ENCODE results near the gene GUCY2F.

- TF ChIP-seq CTCF (IDR thresholded peaks at IDR 0.05; ENCODE audit: low read depth, low read length, poor library complexity, severe bottlenecking), result no peak
- no peak for TF ChIP-seq EZH2phosphoT487 (IDR thresholded peaks at IDR 0.05; ENCODE audit: borderline replicate concordance, low read length)
These were observed 33.5 kb downstream of the GUCY2F start for GRCh38 chrX:109448282-109448938.

Measured in DOHH2 (cell line).